ENCODE data around the gene NTF3.

DNA sequence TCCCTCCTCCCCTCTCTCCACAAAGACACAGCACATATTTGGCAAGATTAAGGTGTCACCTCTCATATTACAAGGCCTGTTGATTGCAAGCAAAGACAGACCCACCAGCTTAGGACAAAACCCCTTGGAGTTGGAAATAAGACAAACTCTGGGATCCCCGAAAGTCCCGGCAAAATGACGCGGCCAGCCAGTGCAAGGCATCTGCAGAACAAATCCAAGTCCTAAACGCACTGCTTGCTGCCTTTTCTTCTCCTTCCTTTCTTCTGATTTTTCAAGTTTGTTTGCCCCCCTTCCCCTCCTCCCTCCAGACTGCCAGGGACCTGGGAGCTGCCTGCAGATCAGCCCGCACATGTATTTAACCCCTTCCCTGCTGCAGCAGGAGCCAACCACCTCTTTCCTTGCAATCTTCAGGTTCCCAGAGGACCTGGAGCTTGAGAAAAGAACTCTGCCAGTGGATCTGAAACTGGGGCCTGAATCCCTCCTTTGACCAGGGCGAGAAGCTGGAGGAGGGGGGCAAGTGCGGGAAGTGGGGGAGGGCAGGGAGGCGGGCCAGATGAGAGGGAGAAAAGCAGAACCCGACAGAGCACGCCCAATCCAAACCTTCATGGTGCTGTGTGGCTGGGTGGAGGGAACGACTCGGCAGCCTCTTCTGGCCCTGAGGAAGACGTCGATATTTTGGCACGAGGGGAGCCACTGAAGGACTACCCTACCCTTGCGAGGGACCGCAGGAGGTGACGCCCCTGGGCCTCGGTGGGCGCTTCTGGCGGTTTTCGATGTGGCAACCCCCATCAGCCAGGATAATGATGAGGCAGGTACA lies 2.0 kb upstream of the NTF3 start:
- no peak for TF ChIP-seq POLR2A (IDR thresholded peaks at IDR 0.05; ENCODE audit: low read depth, low read length)
- TF ChIP-seq POLR2AphosphoS5 (IDR thresholded peaks at IDR 0.05; ENCODE audit: low read depth, low read length): no peak
- no peak for TF ChIP-seq TAF1 (IDR thresholded peaks at IDR 0.05; ENCODE audit: borderline replicate concordance, low read depth, low read length)

Data from GM12892 (cell line).